Measurements from ENCODE around the gene LVRN.

LVRN gene

DNA sequence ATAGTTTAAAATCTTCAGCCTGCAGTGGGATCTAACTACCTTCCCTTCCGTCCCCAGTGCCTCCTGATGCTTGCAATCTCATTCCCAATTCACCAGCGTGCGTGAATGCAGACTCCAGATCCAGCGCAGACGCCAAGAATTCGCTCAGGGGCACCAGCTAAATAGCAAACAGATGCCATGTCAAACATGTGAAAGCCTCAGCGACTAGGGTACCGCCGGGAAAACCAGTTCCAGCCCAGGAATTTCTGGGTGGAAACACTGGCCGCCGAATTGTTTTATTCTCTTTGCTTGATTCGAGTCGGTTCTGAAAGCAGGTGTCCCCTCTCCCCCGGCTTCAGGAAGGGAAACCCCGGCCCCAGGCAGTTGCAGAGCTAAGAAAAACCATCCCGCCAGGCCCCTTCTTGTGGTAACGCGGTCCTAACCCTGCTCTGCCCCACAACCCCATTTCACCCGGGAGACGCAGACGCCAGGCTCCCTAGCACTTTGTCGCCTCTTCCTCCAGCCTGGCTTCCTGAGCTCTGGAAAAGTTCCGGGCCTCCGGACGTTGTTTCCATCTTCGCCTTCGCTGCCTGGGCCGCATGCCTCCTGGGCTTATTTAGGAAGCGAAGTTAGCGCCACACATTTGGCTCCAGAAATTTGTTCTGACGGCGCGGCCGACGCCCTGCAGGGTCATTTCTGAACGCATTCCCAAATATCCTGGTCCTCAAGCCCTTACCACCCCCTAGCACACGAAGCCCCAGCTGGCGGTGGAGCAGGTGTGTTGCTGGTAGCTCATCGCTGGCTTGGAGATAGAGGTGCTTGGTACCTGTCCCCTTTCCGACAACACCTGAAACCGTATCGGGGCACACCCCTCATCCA is 665 bp upstream of the LVRN start:
- peak; percentile 33 for DNase-seq (ENCODE audit: low spot score)

DNA sequence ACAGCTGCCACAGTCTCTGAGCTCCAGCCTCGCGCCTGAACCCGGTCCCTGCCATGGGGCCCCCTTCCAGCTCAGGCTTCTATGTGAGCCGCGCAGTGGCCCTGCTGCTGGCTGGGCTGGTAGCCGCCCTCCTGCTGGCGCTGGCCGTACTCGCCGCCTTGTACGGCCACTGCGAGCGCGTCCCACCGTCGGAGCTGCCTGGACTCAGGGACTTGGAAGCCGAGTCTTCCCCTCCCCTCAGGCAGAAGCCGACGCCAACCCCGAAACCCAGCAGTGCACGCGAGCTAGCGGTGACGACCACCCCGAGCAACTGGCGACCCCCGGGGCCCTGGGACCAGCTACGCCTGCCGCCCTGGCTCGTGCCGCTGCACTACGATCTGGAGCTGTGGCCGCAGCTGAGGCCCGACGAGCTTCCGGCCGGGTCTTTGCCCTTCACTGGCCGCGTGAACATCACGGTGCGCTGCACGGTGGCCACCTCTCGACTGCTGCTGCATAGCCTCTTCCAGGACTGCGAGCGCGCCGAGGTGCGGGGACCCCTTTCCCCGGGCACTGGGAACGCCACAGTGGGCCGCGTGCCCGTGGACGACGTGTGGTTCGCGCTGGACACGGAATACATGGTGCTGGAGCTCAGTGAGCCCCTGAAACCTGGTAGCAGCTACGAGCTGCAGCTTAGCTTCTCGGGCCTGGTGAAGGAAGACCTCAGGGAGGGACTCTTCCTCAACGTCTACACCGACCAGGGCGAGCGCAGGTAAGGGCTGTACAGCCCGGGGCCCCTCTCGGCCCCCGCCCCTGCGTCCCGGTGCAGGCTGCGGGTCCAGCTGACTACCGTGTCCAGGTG is 509 bp downstream of the LVRN start:
- peak; percentile 17 for DNase-seq (ENCODE audit: low spot score)

DNA sequence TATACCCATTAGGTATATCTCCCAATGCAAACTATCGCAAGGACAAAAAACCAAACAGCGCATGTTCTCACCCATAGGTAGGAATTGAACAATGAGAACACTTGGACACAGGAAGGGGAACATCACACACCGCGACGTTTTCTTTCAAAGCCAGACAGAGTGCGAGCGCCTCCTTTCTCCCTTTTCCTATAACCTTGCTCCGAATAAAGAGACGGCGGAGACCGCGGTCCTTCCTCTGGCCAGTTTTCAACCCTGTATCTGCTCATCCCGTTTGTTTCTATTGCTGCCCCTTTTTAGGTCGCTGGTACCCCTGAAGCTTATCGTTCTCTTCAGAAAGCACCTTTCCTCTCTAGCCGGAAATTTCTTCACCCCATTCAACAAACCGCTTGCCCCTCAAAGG is 1.3 kb downstream of the LVRN start:
- no peak for DNase-seq (ENCODE audit: low spot score)

GRCh38 chr5:115968770-115969169 is 6.5 kb downstream of the LVRN start:
- DNase-seq (ENCODE audit: low spot score): no peak

DNA sequence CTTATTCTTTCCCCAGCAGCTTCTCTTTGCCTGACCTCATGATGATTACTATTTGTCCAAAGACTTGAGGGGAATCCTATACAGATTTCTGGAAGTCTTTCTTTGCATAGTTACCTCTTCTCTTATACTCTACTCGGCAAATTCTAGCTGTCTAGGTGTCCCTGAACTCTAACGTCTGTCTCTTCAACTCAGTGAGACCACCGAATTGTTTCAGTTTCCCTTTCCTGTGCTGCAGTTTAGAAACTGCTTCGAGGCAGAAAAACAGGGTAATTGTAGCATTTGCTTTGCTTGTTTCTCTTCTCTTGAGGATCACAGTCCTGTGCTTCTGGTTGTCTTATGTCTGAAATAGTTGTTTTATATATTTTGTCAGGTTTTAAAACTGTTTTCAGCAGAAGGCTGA is 14.8 kb downstream of the LVRN start:
- DNase-seq (ENCODE audit: low spot score): no peak

- DNase-seq (ENCODE audit: low spot score): no peak
Observed at GRCh38 chr5:115977988-115978387, 15.7 kb downstream of the LVRN start.

GRCh38 chr5:115978779-115979178 is 16.5 kb downstream of the LVRN start:
- no peak for DNase-seq (ENCODE audit: low spot score)

GRCh38 chr5:115979201-115980041 is 17.1 kb downstream of the LVRN start:
- no peak for DNase-seq (ENCODE audit: low spot score)

DNA sequence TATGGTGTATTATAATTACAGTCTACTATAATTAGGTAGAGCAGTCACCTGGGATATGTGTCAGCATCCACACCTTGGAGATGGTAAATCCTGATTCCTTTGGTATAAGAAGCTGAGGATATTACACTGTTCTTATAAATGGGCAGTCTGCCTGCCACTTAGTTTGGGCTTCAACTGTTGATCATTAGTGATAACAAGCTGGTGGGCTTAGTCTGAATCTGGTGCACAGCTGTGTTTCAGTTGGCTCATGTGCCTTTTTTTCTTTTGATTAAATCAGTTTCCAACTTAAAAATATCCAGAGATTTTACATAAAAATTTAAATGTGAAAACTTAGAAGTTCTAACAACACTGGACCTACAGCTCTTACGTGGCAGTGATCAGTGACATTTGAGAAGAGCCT is 21.2 kb downstream of the LVRN start:
- no peak for DNase-seq (ENCODE audit: low spot score)

- no peak for DNase-seq (ENCODE audit: low spot score)
Observed at GRCh38 chr5:115985802-115986757, 23.8 kb downstream of the LVRN start.

DNA sequence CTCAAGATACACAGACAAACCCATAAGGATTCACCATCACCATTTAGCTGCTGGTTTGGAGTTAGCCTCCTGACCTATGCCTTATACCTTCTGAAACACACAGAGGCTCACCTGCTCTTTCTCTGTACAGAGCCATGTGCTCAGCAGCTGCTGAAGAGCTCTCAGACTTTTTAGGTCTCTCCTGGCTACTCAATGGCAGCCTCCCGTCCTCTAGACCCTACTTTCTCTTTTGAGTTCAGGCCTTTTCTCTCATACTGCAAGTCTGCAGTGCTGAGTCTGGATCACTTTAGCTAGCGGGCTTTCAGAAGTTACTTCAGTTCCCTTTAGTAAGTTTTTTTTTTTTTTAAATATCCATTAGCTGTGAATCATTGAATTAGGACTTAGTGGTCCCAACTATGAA is 25.7 kb downstream of the LVRN start:
- no peak for DNase-seq (ENCODE audit: low spot score)

DNA sequence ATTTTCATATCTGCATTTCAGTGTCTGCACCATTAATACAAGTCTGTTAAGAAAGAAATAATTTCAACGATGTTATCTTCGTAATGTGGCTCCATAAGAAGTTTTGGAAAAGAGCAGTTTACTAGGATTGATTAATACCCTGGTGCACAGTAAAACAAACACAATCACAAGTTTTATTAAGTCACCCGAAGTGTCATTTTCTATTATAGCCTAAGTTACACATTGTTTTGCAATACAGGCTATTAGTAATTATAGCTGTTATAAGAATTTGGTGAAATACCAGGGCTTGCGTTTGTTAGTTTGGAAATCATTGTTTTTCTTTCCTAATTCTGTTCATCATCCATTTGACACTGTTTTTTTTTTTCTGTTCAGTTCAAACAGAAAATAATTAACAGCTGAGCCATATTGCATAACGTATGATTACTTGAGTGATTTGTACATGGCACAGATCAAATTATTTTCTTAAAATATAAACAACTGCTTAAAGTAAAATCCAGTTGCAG is 30.6 kb downstream of the LVRN start:
- DNase-seq (ENCODE audit: low spot score): no peak

DNA sequence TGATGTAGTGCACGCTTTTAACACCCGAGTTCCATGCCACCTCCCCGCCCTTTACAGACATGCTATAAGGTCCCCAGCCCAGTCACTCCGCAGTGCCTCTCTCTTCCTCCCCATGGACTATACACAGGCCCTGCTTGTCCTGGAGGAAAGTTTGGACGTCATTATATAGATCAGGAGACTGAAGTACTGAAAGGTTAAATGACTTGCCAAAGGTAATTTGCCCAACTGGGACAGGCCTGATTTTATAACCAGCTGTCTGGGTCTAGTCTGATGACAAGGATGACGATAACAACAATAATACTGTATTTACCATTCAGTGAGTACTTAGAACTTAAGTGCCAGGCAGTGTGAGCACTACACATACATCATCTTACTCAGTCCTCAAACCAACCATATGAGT is 33.1 kb downstream of the LVRN start:
- no peak for DNase-seq (ENCODE audit: low spot score)

DNA sequence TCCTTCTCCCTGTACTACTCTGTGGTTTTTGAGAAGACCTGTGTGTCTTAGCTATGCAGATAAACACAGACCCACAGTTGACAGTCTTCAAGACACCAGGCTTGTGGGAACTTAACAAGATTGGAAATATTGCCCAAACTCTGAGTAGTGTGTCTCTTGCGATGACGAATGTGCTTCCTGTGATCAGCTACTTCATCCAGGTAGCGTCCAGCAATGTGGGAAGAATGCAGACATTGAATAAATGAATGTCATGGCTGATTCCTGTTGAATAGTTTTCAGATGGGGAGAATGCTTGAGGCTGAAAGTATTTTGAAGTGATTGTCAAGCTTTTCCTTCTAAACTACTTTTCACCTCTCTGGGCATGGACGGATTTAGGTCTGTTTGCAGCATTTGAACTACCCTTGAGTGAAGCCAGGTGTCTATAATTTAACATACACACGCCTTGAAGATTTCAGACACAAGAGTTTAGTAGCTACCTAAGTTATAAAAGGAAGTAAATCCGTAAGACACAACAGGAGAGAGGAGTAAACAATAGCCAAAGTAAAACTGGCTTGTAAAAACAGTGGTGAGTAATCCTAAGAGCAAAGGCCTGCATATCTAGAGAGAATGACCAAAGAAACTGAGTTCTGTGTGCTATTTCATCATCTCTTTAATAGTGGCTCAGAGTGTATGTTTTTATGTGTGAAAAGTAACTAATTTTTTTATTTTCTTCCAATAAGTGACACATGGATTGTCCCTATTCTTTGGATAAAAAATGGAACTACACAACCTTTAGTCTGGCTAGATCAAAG is 40.0 kb downstream of the LVRN start:
- DNase-seq (ENCODE audit: low spot score): no peak

- DNase-seq (ENCODE audit: low spot score): no peak
Observed at GRCh38 chr5:116004248-116004647, 42.0 kb downstream of the LVRN start.

GRCh38 chr5:116009806-116010205 is 47.5 kb downstream of the LVRN start:
- DNase-seq (ENCODE audit: low spot score): no peak

DNA sequence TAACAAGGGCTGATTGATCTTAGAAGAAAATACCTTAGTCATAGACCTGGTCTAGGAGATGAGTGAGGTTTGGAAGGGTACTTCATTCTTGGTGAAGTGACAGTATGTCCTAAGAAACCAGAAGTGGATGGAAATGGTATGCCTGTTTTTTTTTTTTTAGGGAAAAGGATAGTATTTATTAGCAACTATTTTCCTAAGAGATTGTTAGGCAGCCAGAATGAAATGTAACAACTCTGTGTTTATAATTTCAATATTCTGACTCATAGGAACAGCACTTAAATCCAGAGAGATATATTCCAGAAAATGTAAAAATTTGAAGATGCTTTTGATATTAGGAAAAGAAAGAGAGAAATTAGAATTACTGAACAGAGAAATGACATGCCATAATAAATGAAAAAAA is 48.8 kb downstream of the LVRN start:
- DNase-seq (ENCODE audit: low spot score): no peak

DNA sequence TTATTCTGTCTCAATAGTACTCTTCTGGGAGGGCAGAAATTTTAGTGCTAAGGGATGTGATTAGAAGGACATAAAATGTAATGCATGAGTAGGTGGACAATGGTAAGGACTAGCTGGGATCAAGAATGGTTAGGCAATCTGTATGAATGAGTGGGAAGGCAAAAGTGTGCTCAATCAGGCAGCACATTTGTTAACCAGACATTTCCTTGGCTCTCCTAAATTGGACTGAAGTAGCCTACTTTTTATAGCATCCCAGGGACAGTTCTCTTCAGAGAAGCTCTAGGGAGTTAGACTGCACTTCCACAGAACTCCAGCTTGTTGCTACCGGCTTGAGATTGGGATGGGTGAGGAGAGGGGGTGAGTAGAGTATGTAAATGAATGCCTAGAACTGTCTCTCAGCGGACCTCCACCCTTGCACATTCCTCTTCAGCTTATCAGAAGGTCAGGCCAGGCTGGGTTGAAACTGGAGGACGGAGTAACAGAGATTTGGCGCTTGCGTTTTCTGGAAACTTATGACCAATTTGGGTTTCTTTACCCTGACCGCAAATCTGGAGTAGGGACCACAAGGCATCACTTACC is 51.0 kb downstream of the LVRN start:
- DNase-seq (ENCODE audit: low spot score): no peak

DNA sequence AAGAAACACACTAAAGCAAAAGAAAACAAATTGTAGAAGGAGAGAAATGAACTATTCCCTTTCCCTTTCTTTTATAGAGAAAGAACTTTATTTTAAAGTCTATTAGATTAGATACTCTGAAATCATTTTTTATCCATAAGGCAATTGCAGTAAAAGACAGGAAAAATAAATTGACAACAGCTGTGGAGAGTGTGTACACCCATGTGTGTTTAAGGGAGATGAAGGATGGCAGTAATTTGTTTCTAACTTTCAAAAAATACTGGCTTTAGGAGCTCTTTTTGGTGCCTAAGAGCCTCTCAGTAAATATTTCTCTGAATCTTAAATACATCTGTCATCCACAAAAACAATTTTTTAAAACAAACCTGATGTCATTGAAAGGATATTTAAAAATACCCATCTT is 51.7 kb downstream of the LVRN start:
- DNase-seq (ENCODE audit: low spot score): no peak

- no peak for DNase-seq (ENCODE audit: low spot score)
Observed at GRCh38 chr5:116023619-116024018, 61.3 kb downstream of the LVRN start.

All from germinal center (tissue), 1 donor.